Lung (tissue), 12 donors: ENCODE measurements around the gene DNAJC6. TPM values are rescaled to one million over a fixed set of nuclear protein-coding genes. Genes with fewer than 3 reads are reported as not detected.

Experiments
- ATAC-seq: fragments of 200-7000 bp; cut with Tn5 transposase; one replicate; pipeline ENCODE4 v1.9.1; 2020; ENCODE audit warnings: moderate number of reproducible peaks; ENCODE audit not compliant: insufficient read depth, low FRiP score
- DNase-seq, 3 donors: peaks; one replicate each; pipeline ENCODE4 v3.0.0-alpha.2; 2013 to 2017
- H3K27ac ChIP-seq, 2 donors: one replicate each; pipeline ENCODE4 v1.5.1; 2013; ENCODE audit warnings: mild to moderate bottlenecking in 2 of 2, moderate library complexity in 2 of 2, control low read depth in 1 of 2, inconsistent platforms in 1 of 2, low read depth in 1 of 2, low read length in 1 of 2
- H3K27me3 ChIP-seq, 3 donors: one replicate each; pipeline ENCODE4 v1.5.1; 2013; ENCODE audit warnings: low read length in 2 of 3; ENCODE audit not compliant: control insufficient read depth in 3 of 3, insufficient read depth in 3 of 3
- H3K36me3 ChIP-seq, 4 donors: one replicate each; pipeline ENCODE4 v1.5.1; 2013; ENCODE audit warnings: low read length in 4 of 4, mild to moderate bottlenecking in 1 of 4, moderate library complexity in 1 of 4; ENCODE audit not compliant: control insufficient read depth in 4 of 4, insufficient read depth in 4 of 4
- H3K4me1 ChIP-seq, 5 donors: one replicate each; pipeline ENCODE4 v1.5.1; 2013; ENCODE audit warnings: low read length in 5 of 5, mild to moderate bottlenecking in 2 of 5, moderate library complexity in 1 of 5; ENCODE audit not compliant: control insufficient read depth in 5 of 5, insufficient read depth in 5 of 5
- H3K4me3 ChIP-seq: one replicate; pipeline ENCODE4 v1.5.1; 2013; ENCODE audit warnings: mild to moderate bottlenecking, control low read depth, moderate library complexity
- H3K9ac ChIP-seq, 2 donors: one replicate each; pipeline ENCODE4 v1.5.1; 2013; ENCODE audit warnings: low read length in 2 of 2, control low read depth in 1 of 2; ENCODE audit not compliant: insufficient read depth in 1 of 2
- H3K9me3 ChIP-seq, 4 donors: one replicate each; pipeline ENCODE4 v1.5.1; 2013; ENCODE audit warnings: low read length in 3 of 4, mild to moderate bottlenecking in 1 of 4, moderate library complexity in 1 of 4; ENCODE audit not compliant: control insufficient read depth in 4 of 4, insufficient read depth in 3 of 4
- CTCF ChIP-seq: IDR thresholded peaks from 2 replicates; pipeline ENCODE4 v1.5.1; 2012; ENCODE audit warnings: mild to moderate bottlenecking; ENCODE audit errors: control extremely low read depth, extremely low read depth
- WGBS, 2 donors: extraction: QIAGEN DNeasy Blood & Tissue Kit; methylation state at CpG; one replicate each; pipeline ENCODE4 v1.1.7; 2013; 5-methylcytosine and 5-hydroxymethylcytosine counted together
- polyA plus RNA-seq, 2 donors: library from polyadenylated mRNA; stranded (reverse); fragments of 200-250 nt; gene quantifications; one replicate each; pipeline ENCODE4 v1.2.1, GENCODE V29; 2013
- total RNA-seq, 2 donors: library from RNA; depleted of rRNA in 1 of 2; stranded (reverse); fragments of >200 nt in 1 of 2; gene quantifications; one replicate each; pipeline ENCODE4 v1.2.1, GENCODE V29; 2014 to 2021
- donor health status: control.
- donor health status: control.
- donor health status: Bipolar disorder and iron deficiency.
- donor health status: healthy.
- donor health status: DM: yes; HTN: yes; CAD: no.

DNAJC6 gene
- total and polyA plus RNA-seq, 4 donors, result 0.96 to 5.0 (median 3.0) TPM

- peaks cover 0 to 10% (median 3%) of the 10 kb centered on the region in 4 donors for H3K36me3 ChIP-seq
- H3K27me3 ChIP-seq, result no peaks in the 10 kb centered on the region
- H3K9me3 ChIP-seq, result no peaks in the 10 kb centered on the region
- H3K4me1 ChIP-seq, result peaks cover 0 to 5% (median 0%) of the 10 kb centered on the region in 5 donors
- DNase-seq, result no peak
- no peak for TF ChIP-seq CTCF
- no peak for ATAC-seq
- no peak overlapping the region for H3K9ac ChIP-seq
- H3K4me3 ChIP-seq, result no peak overlapping the region
- no peak overlapping the region for H3K27ac ChIP-seq
- 96 to 97% methylated on average over 7 of the region's 7 CpGs for WGBS, 2 donors
Measured at GRCh38 chr1:65437616-65438015, 128.3 kb downstream of the DNAJC6 start.

- Histone ChIP-seq H3K27ac (peak overlapping the region in 1 of 2 donors; percentile 44), H3K4me3 (no peak overlapping the region), H3K27me3 (no peaks in the 10 kb centered on the region), H3K9me3 (no peaks in the 10 kb centered on the region), H3K4me1 (peaks cover 0 to 5% (median 0%) of the 10 kb centered on the region in 5 donors), H3K36me3 (peaks cover 0 to 3% (median 0%) of the 10 kb centered on the region in 4 donors), H3K9ac (no peak overlapping the region)
- no peak for ATAC-seq
- WGBS, 2 donors, result 74 to 83% methylated on average over 12 of the region's 12 CpGs
- no peak for TF ChIP-seq CTCF
- DNase-seq, result no peak
Measured at GRCh38 chr1:65440322-65440900, 131.1 kb downstream of the DNAJC6 start.

GRCh38 chr1:65440915-65441314, 131.6 kb downstream of the DNAJC6 start:
- Histone ChIP-seq H3K27me3 (no peaks in the 10 kb centered on the region), H3K9ac (no peak overlapping the region), H3K36me3 (peaks cover 0 to 3% (median 0%) of the 10 kb centered on the region in 4 donors), H3K27ac (no peak overlapping the region), H3K9me3 (no peaks in the 10 kb centered on the region), H3K4me3 (no peak overlapping the region), H3K4me1 (peaks cover 0 to 3% (median 0%) of the 10 kb centered on the region in 5 donors)
- DNase-seq (no peak), ATAC-seq (no peak)
- 56 to 58% methylated on average over 1 of the region's 1 CpG for WGBS, 2 donors
- no peak for TF ChIP-seq CTCF

GRCh38 chr1:65441464-65441863, 132.1 kb downstream of the DNAJC6 start:
- ATAC-seq, result no peak

More at GRCh38 chr1:65441464-65441863, 132.1 kb downstream of the DNAJC6 start:
- no peak for DNase-seq
- WGBS, 2 donors, result 47 to 65% methylated on average over 3 of the region's 3 CpGs
- H3K27me3 ChIP-seq, result no peaks in the 10 kb centered on the region
- H3K27ac ChIP-seq, result no peak overlapping the region
- no peak for TF ChIP-seq CTCF
- H3K36me3 ChIP-seq, result peaks cover 0 to 3% (median 0%) of the 10 kb centered on the region in 4 donors
- peaks cover 0 to 2% (median 0%) of the 10 kb centered on the region in 5 donors for H3K4me1 ChIP-seq
- no peak overlapping the region for H3K4me3 ChIP-seq
- no peaks in the 10 kb centered on the region for H3K9me3 ChIP-seq
- no peak overlapping the region for H3K9ac ChIP-seq
